Activated T-helper 9 cell treated with anti-CD3 and anti-CD28 coated beads, Interleukin-2, amount 50 U/mL, for 16 hours (primary cell): ENCODE measurements around the gene C8G.

ENCODE experiments used
- DNase-seq: peaks from one replicate; pipeline ENCODE4 v3.0.0-alpha.2; 2020; ENCODE audit warnings: low read depth

C8G gene

DNA sequence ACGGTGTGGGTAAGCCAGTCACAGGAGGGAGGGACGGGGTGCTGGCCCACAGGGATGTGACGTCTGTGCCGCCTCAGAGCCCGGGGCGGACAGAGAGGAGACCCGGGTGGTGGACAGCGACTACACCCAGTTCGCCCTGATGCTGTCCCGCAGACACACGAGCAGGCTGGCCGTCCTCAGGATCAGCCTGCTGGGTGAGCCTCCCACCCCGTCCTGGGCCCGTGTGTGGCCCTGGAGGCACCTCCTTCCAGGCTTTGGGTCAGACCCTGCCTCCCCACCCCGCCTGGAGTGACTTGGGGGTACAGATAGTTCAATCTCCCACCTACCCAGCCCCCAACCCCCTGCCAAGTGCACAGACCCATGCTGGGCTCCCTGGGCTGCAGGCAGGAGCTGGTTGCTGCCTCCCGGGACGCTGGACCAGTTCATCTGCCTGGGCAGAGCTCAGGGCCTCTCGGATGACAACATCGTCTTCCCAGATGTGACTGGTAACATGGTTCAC, 8.8 kb downstream of the C8G start:
- no peak for DNase-seq

DNA sequence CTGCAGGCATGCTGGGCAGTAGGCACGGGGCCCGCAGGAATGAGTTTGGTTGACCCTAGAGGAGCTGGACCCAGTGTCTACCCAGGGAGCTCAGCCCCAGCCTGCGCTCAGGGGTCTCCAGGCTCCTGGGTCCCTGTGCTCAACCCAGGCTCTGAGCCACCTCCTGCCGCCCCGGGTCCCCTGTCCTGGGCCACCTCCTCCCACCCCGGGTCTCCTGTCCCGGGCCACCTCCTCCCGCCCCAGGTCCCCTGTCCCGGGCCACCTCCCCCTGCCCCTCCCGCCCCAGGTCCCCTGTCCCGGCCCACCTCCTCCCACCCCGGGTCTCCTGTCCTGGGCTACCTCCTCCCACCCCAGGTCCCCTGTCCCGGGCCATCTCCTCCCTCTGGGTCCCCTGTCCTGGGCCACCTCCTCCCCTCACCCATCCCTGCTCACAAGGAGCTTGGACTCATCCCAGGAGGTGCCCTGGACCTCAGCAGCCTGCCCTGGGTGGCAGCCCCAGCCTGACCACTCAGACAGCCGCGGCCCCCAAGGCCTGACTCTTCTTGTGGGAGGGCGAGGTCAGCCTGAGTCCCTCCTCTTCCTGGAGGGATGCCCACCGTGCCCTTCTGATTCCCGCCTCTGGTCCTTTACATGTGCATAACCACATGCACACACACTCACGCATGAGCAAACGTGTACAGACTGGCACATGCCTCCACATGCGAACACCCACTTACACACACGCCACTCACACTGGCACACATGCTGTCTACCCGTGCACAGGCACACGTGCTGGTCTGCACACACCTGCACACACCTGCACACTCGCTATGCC, 9.4 kb downstream of the C8G start:
- DNase-seq = no peak

DNA sequence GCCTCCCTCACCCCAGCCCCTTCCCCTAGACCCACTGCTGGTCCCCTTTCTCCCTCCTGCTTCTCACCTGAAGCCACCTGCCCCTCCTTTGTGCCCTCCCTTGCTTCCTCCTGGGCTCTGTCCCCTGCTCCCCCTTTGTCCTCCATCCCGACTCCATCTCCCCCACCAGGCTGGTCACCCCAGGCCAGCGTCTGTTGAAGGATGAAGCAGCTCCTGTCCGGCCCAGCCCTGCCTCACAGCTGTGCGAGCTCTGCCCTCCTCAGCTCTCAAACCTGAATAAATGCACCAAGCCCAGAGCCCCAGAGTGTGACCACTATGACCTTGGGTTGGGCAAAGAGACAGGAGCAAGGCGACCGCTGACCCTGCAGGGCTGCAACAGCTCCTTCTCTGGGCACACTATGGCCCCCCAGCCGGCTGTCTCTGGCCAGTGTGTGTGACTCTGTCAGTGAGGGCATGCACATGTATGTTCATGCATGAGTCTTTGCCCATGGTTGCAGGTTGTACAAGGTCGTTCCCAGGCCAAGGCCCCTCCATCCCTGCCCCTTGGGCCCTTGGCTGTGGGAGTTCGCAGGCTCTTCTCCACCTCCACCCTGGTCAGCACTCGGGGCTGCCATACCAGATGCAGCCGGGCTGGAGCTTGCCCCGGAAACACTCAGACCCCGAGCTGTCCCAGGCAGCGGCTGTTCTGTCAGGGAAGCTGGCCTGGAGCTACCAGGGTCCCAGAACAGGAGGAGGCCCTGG, 10.3 kb downstream of the C8G start:
- DNase-seq = no peak

DNA sequence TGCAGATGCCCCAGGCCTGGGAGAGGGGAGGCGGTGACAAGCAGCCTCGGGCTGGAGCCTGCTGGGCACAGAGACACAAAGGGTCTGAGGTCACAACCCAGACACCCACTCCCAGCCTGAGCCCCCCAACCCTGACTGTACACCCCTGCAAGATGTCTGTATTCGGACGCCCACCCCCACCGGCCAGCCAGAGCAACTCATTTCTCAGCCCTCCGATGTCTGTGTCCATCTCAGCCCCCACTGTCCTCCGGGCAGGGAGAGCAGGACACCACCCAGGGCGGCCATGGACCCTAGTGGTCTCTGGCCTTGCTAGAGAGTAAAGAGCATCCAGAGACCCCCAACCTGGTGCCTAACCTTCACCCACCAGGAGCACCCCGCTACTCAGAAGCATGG, 10.9 kb downstream of the C8G start:
- DNase-seq = no peak

DNA sequence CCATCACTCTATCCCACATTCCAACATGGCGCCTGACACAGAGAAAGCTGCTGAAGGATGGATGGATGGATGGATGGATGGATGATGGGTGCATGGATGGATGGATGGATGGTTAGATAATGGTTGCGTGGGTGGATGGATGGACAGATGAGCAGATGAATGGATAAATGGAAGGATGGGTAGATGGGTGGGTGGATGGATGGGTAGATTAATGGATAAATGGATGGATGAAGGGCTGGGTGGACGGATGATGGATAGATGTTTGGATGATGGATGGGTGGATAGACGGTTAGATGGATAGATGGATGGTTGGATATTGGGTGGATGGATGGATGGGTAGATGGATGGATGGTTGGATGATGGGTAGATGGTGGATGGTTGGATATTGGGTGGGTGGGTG, 11.6 kb downstream of the C8G start:
- DNase-seq = no peak

DNA sequence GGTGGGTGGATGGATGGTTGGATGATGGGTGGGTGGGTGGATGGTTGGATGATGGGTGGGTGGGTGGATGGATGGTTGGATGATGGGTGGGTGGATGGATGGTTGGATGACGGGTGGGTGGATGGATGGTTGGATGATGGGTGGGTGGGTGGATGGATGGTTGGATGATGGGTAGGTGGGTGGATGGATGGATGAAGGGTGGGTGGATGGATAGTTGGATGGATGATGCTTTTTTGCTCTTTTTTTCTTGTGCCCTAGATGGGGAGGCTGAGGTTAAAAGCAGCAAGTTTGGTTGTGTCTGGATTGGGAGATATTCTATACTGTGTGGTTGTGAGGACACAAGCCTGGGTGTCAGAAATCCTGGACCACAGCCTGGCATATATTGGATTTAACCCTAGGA, 12.4 kb downstream of the C8G start:
- no peak for DNase-seq

GRCh38 chr9:136957901-136958300, 12.9 kb downstream of the C8G start:
- no peak for DNase-seq

DNA sequence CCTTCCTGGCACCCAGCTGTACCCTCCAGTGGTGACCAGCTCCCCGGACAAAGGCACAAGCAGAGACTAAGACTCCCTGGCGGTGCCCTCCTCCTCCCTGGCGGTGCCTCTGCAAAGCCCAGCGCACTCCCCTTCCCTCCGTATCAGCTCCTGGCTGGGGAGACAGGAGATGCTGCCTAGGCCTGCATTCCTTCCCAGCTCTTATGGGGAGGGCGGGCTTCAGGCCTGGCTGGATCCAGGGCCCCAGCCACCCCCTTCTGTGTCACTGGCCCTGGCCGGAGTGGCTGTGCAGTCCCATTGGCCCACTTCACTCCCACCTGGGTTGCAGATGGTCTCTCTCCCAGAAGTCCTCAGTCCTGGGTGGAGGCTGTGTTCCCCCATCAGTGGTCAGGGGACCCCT, 13.4 kb downstream of the C8G start:
- no peak for DNase-seq

- no peak for DNase-seq
These were observed 14.1 kb downstream of the C8G start for GRCh38 chr9:136958898-136959850.

DNA sequence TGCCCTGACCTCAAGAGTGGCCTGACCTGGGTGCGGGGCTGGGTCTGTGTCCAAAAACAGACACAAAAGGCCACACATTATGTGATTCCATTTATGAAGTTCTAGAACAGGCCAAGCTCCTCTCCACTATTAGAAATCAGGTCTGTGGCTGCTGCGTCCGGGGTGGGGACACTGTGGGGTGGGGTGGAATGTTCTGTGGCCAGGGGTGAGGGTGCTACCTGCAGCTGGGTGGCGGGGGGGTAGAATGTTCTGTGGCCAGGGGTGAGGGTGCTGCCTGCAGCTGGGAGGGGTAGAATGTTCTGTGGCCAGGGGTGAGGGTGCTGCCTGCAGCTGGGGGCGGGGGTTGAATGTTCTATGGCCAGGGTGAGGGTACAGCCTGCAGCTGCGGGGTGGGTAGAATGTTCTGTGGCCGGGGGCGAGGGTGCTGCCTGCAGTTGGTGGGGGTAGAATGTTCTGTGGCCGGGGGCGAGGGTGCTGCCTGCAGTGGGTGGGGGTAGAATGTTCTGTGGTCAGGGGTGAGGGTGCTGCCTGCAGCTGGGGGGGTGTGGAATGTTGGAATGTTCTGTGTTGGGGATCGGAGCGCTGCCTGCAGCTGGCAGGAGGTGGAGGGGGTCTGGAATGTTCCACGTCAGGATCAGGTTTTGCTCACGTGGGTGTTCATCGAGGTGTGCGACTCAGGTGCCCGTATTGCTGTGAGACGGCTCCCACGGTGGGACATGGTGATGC, 15.3 kb downstream of the C8G start:
- no peak for DNase-seq

- no peak for DNase-seq
These were observed 15.9 kb downstream of the C8G start for GRCh38 chr9:136960938-136961275.

DNA sequence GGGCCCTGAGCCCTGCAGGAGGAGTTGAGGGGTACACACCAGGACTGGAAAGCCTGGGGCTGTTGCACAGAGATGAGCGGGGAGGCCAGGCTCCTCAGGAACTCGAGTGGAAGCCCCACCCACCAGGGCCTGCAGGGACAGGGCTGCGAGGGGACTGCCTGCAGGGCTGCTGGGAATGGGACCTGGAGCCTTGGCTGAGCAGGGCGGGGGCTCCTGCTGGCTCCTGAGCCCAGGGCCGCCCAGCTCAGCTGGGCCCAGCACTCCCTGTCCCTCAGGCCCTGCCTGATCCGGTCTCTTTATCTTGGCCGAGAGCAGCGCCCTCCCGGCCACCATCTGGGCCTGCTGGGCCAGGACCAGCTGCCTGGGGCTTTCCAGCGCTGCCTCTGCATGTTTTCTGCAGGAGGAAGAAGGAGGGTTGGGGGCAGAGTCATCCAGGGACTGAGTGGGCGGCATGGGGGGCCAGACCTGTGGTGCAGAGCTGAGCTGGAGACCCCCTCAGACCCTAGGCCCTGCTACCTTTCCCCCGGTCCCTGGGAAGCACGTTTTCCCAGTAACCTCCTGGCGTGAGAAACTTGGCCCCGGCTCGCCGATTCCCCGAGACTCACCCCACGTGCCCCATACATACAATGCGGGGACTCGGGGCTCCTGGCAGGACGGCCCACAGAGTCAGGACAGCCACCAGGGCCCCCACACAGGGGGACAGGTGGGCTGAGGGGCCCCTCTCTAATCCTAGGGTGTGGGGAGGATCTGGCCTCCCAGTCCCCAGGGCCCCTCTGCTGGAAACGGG, 16.4 kb downstream of the C8G start:
- DNase-seq = no peak

- DNase-seq = no peak
These were observed 17.1 kb downstream of the C8G start for GRCh38 chr9:136962163-136962562.

DNA sequence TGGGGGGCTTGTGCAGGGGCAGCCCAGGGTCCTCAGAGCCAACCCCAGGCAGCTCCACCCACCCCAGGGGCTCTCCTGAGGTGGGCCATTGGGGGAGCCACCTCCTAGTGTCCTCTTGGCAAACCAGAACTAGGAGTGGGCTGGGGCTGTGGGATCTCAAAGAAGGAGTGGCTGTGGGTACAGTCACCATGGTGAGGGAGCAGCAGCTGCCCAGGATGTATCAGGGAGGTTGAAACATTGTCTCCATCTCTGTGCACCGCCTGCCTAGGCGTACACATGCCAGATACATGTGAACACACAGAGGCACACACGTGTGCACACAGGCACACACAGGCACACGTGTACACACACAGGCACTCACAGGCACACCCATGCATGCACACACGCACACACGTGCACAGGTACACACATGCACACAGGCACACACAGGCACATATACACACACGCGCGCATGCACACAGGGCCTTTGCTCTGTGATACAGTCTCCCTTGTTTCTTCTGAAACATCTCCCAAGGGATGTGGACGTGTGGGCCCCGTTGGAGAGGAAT, 17.7 kb downstream of the C8G start:
- DNase-seq = no peak

DNA sequence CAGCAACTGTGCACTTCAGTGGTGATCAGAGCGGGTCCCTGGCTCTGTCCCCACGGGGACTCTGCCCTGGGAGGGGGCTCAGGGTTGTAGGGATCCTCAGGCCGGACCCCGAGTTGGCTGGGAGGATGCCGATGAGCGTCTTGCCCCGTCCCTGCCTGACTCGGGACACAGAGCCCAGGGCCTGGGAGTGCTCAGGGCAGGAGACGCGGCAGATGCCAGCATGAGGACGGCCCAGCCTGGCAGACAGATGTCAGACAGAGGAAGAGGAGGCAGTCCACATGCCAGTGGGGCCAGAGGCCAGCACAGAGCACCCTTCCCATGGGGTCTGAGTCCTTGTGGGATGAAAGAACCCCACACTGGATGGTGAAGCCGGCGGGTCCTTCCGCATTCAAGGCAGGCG, 18.3 kb downstream of the C8G start:
- DNase-seq = no peak

DNA sequence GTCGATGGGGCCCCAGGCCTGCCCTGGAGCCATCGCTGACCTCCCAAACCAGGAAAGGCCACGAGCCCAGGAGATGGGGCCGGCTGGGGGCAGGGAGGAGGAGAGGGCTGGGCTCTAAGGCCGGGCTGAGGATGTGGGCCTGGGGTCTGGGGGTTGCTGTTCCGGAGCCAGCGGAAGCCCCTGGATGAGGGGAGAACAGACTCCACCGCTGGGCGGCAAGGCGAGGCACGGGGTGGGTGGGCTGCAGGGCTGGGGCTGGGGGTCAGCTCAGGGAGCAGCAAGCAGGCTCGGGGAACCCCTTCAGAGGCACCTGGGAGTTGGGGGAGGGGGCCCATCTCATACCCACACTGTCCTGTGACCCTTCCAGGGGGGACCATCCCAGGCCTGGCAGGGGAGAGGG, 18.7 kb downstream of the C8G start:
- DNase-seq = no peak

GRCh38 chr9:136964171-136964689, 19.2 kb downstream of the C8G start:
- no peak for DNase-seq

DNA sequence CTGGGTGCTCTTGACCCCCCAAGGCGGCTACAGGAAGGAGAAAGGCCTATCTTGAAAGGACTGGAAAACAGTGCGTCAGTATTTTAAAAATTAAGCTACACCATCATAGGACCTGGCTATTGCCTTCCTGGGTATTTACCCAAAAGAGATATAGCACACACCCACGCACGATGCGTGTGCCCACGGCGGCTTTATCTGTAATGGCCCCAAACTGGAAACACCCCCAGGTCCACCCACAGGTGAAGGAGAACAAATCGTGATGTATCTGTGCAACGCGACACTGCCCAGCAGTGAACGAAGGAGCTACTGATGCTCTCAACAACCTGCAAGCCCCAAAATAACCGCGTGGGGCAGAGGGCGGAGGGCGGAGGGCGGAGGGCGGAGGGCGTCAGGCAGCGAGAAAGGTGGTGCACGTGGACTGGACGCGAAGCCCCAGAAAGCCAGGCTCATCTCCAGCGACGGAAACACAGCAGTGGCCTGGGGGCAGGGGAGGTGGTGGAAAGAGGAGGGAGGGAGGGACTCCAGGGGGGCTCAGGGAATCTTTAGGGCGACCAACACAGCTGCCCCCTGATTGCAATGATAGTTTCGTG, 19.9 kb downstream of the C8G start:
- DNase-seq = no peak

DNA sequence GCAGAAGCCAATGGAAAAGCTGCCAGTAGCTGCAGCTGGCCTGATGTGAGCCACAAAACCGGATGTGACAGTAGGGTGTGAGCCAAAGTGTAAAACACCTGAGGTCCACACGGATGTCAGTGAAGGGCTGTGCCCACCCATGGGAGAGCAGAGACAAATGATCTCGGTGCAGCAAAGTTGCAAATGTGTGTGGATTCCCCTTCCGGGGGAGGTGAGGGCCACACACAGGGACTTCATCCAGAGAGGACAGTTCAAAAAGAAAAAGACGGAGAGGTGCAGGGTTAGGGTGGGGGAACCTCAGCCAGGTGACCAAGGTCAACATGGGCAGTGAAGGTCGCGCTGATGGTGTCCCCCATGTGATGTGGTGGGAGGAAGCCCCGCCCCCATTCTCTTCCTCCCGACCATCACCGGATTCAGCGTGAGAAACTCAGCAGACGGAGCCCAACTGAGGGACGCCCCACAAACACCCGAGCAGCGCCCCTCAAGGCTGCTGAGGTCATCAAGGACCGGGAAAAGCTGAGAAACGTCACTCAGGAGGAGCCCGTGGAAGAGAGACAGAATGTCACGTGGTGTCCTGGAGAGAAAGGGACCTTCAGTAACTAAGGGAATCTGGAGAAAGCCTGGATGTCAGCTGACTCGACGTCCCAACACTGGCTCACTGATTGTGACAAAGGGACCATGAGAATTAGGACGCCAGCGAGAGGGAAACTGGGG, 20.9 kb downstream of the C8G start:
- no peak for DNase-seq
